ENCODE measurements around the gene MARCHF10.

Gene MARCHF10

GRCh38 chr17:62720126-62720850 is 87.8 kb downstream of the MARCHF10 start:
- TF ChIP-seq CTCF (IDR thresholded peaks at IDR 0.05; ENCODE audit: extremely low read depth, missing control alignments), result no peak
- no peak for DNase-seq (ENCODE audit: low spot score)

- DNase-seq (ENCODE audit: low spot score), result no peak
- no peak for TF ChIP-seq CTCF (IDR thresholded peaks at IDR 0.05; ENCODE audit: extremely low read depth, missing control alignments)
Measured at GRCh38 chr17:62719586-62719985, 88.5 kb downstream of the MARCHF10 start.

DNA sequence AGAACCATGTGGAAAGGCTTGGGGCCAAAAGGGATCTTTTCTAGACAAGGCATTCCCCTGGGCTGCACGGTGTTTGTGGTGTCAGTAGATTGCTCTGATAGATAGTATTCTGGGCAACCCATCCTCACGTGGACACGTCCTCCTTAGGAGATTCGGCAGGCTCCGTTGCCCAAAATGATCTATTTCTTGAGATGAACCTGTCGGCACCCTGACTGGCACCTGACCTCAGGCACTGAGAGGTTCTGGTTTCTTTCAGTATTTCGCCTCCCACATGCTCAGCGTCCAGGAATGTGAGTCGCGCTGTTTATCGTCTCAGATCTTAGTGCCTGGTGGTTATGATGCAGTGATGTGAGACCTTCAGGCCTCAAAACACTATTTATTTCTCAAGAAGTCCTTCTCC is 89.7 kb downstream of the MARCHF10 start:
- DNase-seq (ENCODE audit: low spot score), result no peak
- no peak for TF ChIP-seq CTCF (IDR thresholded peaks at IDR 0.05; ENCODE audit: extremely low read depth, missing control alignments)

- no peak for TF ChIP-seq CTCF (IDR thresholded peaks at IDR 0.05; ENCODE audit: extremely low read depth, missing control alignments)
- DNase-seq (ENCODE audit: low spot score), result no peak
Measured at GRCh38 chr17:62717889-62718288, 90.2 kb downstream of the MARCHF10 start.

- DNase-seq (ENCODE audit: low spot score), result no peak
- no peak for TF ChIP-seq CTCF (IDR thresholded peaks at IDR 0.05; ENCODE audit: extremely low read depth, missing control alignments)
Measured at GRCh38 chr17:62717589-62717855, 90.6 kb downstream of the MARCHF10 start.

- DNase-seq (ENCODE audit: low spot score), result no peak
- no peak for TF ChIP-seq CTCF (IDR thresholded peaks at IDR 0.05; ENCODE audit: extremely low read depth, missing control alignments)
Measured at GRCh38 chr17:62716834-62717588, 91.1 kb downstream of the MARCHF10 start.

DNA sequence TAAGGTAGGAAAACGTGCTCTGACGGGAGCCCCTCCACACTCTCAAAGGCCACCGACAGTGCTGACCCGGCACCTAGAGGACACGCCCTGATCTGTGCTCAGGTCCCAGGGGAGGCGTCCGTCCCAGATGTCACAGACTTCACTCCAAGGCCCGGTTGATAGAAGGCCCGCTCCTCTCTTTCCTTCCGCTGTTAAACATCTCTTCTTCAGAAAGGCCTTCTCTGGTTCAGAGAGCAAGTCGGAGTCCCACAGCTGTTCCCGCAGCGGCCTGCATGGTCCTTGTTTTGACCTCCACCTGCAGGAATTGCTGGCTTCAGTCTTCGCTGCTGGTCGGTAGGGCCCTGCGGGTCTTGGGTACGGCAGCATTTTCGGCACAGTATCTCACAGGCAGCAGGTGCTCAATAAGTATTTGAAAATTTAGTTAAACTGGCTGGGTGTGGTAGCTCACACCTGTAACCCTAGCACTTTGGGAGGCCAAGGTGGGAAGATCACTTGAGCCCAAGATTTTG is 92.2 kb downstream of the MARCHF10 start:
- DNase-seq (ENCODE audit: low spot score), result no peak
- TF ChIP-seq CTCF (IDR thresholded peaks at IDR 0.05; ENCODE audit: extremely low read depth, missing control alignments), result no peak

Data from GM20000 (cell line).